DMS79 treated with DMSO at 0.1 percent for 48 hours (cell line): Measurements from ENCODE around the gene ADGRD1.
A peak's percentile ranks its signal among the peaks of the same experiment; 100 is the strongest.
"Not testable (repeated sequence)": the region's sequence is repeated elsewhere in the genome, so short reads cannot be mapped to it uniquely, and the experiment has no call there.

Experiments used
- DNase-seq: peaks from one replicate; lab custom pipeline; 2025; lab: John Stamatoyannopoulos, UW

ADGRD1 gene

GRCh38 chr12:130953771-130954543 is at the start of gene ADGRD1:
ADGRD1 (plus strand) TSS chr12:130953907; CDS start chr12:130954466, 559 bp downstream.
- DNase-seq = no peak

- no peak for DNase-seq
Measured at GRCh38 chr12:130904064-130904463, 49.6 kb upstream of the ADGRD1 start.

GRCh38 chr12:130904936-130905455 is 48.7 kb upstream of the ADGRD1 start:
- not testable (repeated sequence) for DNase-seq

GRCh38 chr12:130909111-130909510 is 44.6 kb upstream of the ADGRD1 start:
- no peak for DNase-seq

- no peak for DNase-seq
Measured at GRCh38 chr12:130911193-130911592, 42.5 kb upstream of the ADGRD1 start.

GRCh38 chr12:130911933-130912332 is 41.8 kb upstream of the ADGRD1 start:
- DNase-seq = no peak

GRCh38 chr12:130916241-130916911 is 37.3 kb upstream of the ADGRD1 start:
- DNase-seq = peak; percentile 92

GRCh38 chr12:130917607-130918006 is 36.1 kb upstream of the ADGRD1 start:
- no peak for DNase-seq

GRCh38 chr12:130919086-130919485 is 34.6 kb upstream of the ADGRD1 start:
- DNase-seq = no peak

GRCh38 chr12:130920119-130920703 is 33.5 kb upstream of the ADGRD1 start:
- no peak for DNase-seq

- DNase-seq = no peak
Measured at GRCh38 chr12:130920723-130921381, 32.9 kb upstream of the ADGRD1 start.

GRCh38 chr12:130922511-130922953 is 31.2 kb upstream of the ADGRD1 start:
- no peak for DNase-seq

- no peak for DNase-seq
Measured at GRCh38 chr12:130924966-130925665, 28.6 kb upstream of the ADGRD1 start.

- DNase-seq = no peak
Measured at GRCh38 chr12:130925666-130926015, 28.1 kb upstream of the ADGRD1 start.

GRCh38 chr12:130929363-130929762 is 24.3 kb upstream of the ADGRD1 start:
- no peak for DNase-seq

- no peak for DNase-seq
Measured at GRCh38 chr12:130932061-130932930, 21.4 kb upstream of the ADGRD1 start.

- peak; percentile 9 for DNase-seq
Measured at GRCh38 chr12:130933269-130933995, 20.3 kb upstream of the ADGRD1 start.

GRCh38 chr12:130934753-130935152 is 19.0 kb upstream of the ADGRD1 start:
- DNase-seq = no peak

- DNase-seq = no peak
Measured at GRCh38 chr12:130936561-130936960, 17.1 kb upstream of the ADGRD1 start.

GRCh38 chr12:130937063-130937462 is 16.6 kb upstream of the ADGRD1 start:
- no peak for DNase-seq
